Measurements from ENCODE around the gene ATAD3A. TPM values are rescaled to one million over a fixed set of nuclear protein-coding genes. Genes with fewer than 3 reads are reported as not detected.
A peak's percentile ranks its signal among the peaks of the same experiment; 100 is the strongest.

The ATAD3A gene
- total and polyA plus RNA-seq, 9 donors, result 2.8 to 23.9 (median 16.9) TPM

GRCh38 chr1:1527092-1527816, 15.3 kb downstream of the ATAD3A start:
- no peaks in the 10 kb centered on the region for H3K27me3 ChIP-seq
- TF ChIP-seq EP300 (IDR thresholded peaks at IDR 0.05) (no peak), POLR2A (IDR thresholded peaks at IDR 0.05) (no peak), CTCF (IDR thresholded peaks at IDR 0.05) (no peak)
- DNase-seq, result peak in 1 of 5 donors; percentile 20
- H3K4me1 ChIP-seq (ENCODE audit: insufficient read depth), result no peaks in the 10 kb centered on the region
- WGBS, 3 donors, result 86 to 89% (median 88%) methylated on average over 28 to 31 of the region's 31 CpGs
- H3K9me3 ChIP-seq, result peaks cover 0 to 5% of the 10 kb centered on the region in 2 donors
- H3K4me3 ChIP-seq, result no peak overlapping the region
- H3K36me3 ChIP-seq, result no peaks in the 10 kb centered on the region
- H3K27ac ChIP-seq, result no peak overlapping the region
- intact Hi-C loops (cut with DNase I), result no loop called here

- TF ChIP-seq CTCF (IDR thresholded peaks at IDR 0.05), result no peak
- no peak for TF ChIP-seq EP300 (IDR thresholded peaks at IDR 0.05)
- no peak for TF ChIP-seq POLR2A (IDR thresholded peaks at IDR 0.05)
- Histone ChIP-seq H3K4me3 (no peak overlapping the region), H3K27me3 (no peaks in the 10 kb centered on the region), H3K27ac (no peak overlapping the region), H3K36me3 (no peaks in the 10 kb centered on the region), H3K9me3 (peaks cover 0 to 5% of the 10 kb centered on the region in 2 donors), H3K4me1 (ENCODE audit: insufficient read depth) (peaks cover 3% of the 10 kb centered on the region)
- no peak for DNase-seq
- WGBS, 3 donors, result 81 to 87% (median 85%) methylated on average over 28 to 37 of the region's 37 CpGs
- intact Hi-C loops (cut with DNase I), result no loop called here
These were observed 16.6 kb downstream of the ATAD3A start for GRCh38 chr1:1528301-1529267.

GRCh38 chr1:1529321-1529720, 17.4 kb downstream of the ATAD3A start:
- Histone ChIP-seq H3K4me1 (ENCODE audit: insufficient read depth) (peaks cover 3% of the 10 kb centered on the region), H3K27ac (no peak overlapping the region), H3K4me3 (no peak overlapping the region), H3K36me3 (no peaks in the 10 kb centered on the region), H3K9me3 (peaks cover 0 to 5% of the 10 kb centered on the region in 2 donors), H3K27me3 (no peaks in the 10 kb centered on the region)
- TF ChIP-seq EP300 (IDR thresholded peaks at IDR 0.05), result no peak
- no peak for TF ChIP-seq CTCF (IDR thresholded peaks at IDR 0.05)
- no peak for TF ChIP-seq POLR2A (IDR thresholded peaks at IDR 0.05)
- 97% methylated on average over 13 to 18 of the region's 18 CpGs for WGBS, 3 donors
- intact Hi-C loops (cut with DNase I), result no loop called here
- no peak for DNase-seq

- DNase-seq, result no peak
- Histone ChIP-seq H3K36me3 (no peaks in the 10 kb centered on the region), H3K27me3 (no peaks in the 10 kb centered on the region), H3K4me3 (no peak overlapping the region), H3K4me1 (ENCODE audit: insufficient read depth) (peaks cover 3% of the 10 kb centered on the region), H3K27ac (no peak overlapping the region), H3K9me3 (peaks cover 0 to 5% of the 10 kb centered on the region in 2 donors)
- whole genome bisulfite sequencing, 3 donors, result 95 to 97% (median 95%) methylated on average over 6 to 8 of the region's 8 CpGs
- intact Hi-C loops (cut with DNase I), result no loop called here
- TF ChIP-seq EP300 (IDR thresholded peaks at IDR 0.05) (no peak), CTCF (IDR thresholded peaks at IDR 0.05) (no peak), POLR2A (IDR thresholded peaks at IDR 0.05) (no peak)
These were observed 18.0 kb downstream of the ATAD3A start for GRCh38 chr1:1529936-1530335.

All from ovary (tissue), 9 donors.